ENCODE data around the gene AGFG1. TPM values are rescaled to one million over a fixed set of nuclear protein-coding genes. Genes with fewer than 3 reads are reported as not detected.

AGFG1 gene
- total RNA-seq, 4 donors from 2014 or later: 85.7 to 265 (median 186) TPM

- ATAC-seq (ENCODE audit: low FRiP score) (no peak), DNase-seq (ENCODE audit: low spot score) (no peak)
- TF ChIP-seq, protein P1, sequence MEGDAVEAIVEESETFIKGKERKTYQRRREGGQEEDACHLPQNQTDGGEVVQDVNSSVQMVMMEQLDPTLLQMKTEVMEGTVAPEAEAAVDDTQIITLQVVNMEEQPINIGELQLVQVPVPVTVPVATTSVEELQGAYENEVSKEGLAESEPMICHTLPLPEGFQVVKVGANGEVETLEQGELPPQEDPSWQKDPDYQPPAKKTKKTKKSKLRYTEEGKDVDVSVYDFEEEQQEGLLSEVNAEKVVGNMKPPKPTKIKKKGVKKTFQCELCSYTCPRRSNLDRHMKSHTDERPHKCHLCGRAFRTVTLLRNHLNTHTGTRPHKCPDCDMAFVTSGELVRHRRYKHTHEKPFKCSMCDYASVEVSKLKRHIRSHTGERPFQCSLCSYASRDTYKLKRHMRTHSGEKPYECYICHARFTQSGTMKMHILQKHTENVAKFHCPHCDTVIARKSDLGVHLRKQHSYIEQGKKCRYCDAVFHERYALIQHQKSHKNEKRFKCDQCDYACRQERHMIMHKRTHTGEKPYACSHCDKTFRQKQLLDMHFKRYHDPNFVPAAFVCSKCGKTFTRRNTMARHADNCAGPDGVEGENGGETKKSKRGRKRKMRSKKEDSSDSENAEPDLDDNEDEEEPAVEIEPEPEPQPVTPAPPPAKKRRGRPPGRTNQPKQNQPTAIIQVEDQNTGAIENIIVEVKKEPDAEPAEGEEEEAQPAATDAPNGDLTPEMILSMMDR (IDR thresholded peaks at IDR 0.05): no peak
Observed at GRCh38 chr2:227491386-227491785, 19.4 kb downstream of the AGFG1 start.

- no peak for DNase-seq (ENCODE audit: low spot score)
- TF ChIP-seq, protein P1 (IDR thresholded peaks at IDR 0.05): no peak
- ATAC-seq (ENCODE audit: low FRiP score): no peak
Observed at GRCh38 chr2:227493524-227493923, 21.6 kb downstream of the AGFG1 start.

DNA sequence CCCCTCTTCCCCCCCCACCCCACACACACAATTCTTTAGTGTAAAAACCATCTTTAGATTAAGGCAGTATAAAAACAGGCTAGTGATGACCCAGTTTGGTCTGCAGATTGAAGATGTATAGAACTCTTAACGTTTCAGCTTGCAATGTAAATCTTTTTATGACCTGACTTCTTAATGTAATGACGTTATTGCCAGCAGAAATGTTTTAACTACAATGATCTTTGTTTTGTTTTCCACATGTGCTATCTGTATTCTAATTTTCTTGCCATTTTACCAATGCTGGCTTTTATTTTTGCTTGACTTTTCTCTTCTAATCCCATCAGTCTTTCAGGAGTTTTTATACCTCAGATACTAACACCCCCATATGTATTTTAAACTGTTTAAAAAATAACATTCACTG, 25.2 kb downstream of the AGFG1 start:
- ATAC-seq (ENCODE audit: low FRiP score) (no peak), DNase-seq (ENCODE audit: low spot score) (no peak)
- TF ChIP-seq, protein P1 (IDR thresholded peaks at IDR 0.05): no peak

DNA sequence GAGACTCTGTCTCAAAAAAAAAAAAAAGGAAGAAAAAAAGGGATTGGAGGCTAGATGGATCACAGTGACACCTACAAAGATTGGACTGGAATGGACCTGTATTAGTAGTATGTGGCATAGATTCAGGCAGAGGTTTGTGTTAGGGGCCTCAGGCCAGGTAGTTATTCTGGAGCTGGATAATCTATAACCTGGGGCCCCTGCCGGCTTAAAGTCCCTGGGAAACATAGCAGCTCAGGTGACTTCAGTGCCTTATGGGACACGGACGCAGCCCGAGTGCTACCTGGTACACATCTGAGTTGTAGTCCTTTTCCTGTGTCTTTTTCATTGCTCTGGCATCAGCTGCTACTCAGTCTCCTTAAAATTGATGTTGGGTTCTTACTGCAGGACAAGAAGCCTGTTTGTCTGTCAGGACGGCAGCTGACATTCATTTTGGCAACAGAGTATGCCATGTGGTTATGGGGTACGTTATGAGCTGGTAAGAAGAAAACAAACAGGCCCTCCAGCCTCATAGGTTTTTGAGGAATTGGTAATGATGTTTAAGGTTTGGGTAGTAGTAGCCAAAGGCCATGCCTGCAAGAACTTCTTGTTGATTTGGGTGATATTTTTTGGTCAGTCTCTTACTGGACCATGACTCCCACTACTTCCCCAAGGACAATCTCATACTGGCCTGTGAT, 27.8 kb downstream of the AGFG1 start:
- TF ChIP-seq, protein P1 (IDR thresholded peaks at IDR 0.05): no peak
- no peak for DNase-seq (ENCODE audit: low spot score)
- no peak for ATAC-seq (ENCODE audit: low FRiP score)

DNA sequence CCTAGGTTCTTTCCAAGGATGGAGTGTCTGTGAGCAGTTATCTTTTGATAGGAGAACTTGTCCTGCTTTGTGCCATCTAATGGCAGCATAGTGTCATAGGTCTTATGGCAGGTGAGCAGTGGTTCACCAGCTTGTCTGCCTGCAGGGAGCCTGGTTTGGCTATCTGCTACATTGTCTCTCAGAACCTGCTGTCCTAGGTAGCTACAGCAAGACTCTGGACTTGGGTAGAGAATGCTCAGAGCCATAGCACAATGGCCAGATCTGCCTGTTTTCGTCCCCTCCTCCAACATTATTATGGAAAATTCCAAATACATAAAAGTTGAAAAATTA, 28.3 kb downstream of the AGFG1 start:
- TF ChIP-seq, protein P1 (IDR thresholded peaks at IDR 0.05): no peak
- DNase-seq (ENCODE audit: low spot score): no peak
- no peak for ATAC-seq (ENCODE audit: low FRiP score)

GRCh38 chr2:227503433-227504406, 31.8 kb downstream of the AGFG1 start:
- DNase-seq (ENCODE audit: low spot score): no peak

More at GRCh38 chr2:227503433-227504406, 31.8 kb downstream of the AGFG1 start:
- peak; percentile 55 for ATAC-seq (ENCODE audit: low FRiP score)
- TF ChIP-seq, protein P1 (IDR thresholded peaks at IDR 0.05): no peak

All from omental fat pad (tissue), 4 donors.